Ishikawa (cell line): ENCODE results near the gene UPK3A.

Experiments
- CEBPB ChIP-seq: IDR thresholded peaks from 2 replicates; pipeline ENCODE4 v1.6.1; 2012
- CREB1 ChIP-seq: IDR thresholded peaks from 2 replicates; pipeline ENCODE4 v1.6.1; 2012; ENCODE audit warnings: low read depth
- EGR1 ChIP-seq: IDR thresholded peaks from 2 replicates; pipeline ENCODE4 v1.6.1; 2012
- EP300 ChIP-seq: IDR thresholded peaks from 2 replicates; pipeline ENCODE4 v1.6.1; 2012; ENCODE audit warnings: borderline replicate concordance
- FOXM1 ChIP-seq: IDR thresholded peaks from 2 replicates; pipeline ENCODE4 v1.6.1; 2012; ENCODE audit warnings: low read depth, borderline replicate concordance
- NFIC ChIP-seq: IDR thresholded peaks from 2 replicates; pipeline ENCODE4 v1.6.1; 2012
- RAD21 ChIP-seq: IDR thresholded peaks from 2 replicates; pipeline ENCODE4 v1.6.1; 2012; ENCODE audit warnings: low read depth
- REST ChIP-seq: IDR thresholded peaks from 2 replicates; pipeline ENCODE4 v1.6.1; 2012; ENCODE audit warnings: low read depth, mild to moderate bottlenecking
- TAF1 ChIP-seq: IDR thresholded peaks from 2 replicates; pipeline ENCODE4 v1.6.1; 2012; ENCODE audit warnings: low read depth, mild to moderate bottlenecking
- TCF12 ChIP-seq: IDR thresholded peaks from 2 replicates; pipeline ENCODE4 v1.6.1; 2012; ENCODE audit warnings: low read depth
- TEAD4 ChIP-seq: IDR thresholded peaks from 2 replicates; pipeline ENCODE4 v1.6.1; 2012
- YY1 ChIP-seq: IDR thresholded peaks from 2 replicates; pipeline ENCODE4 v1.6.1; 2012; ENCODE audit warnings: low read depth
- ZBTB7A ChIP-seq: IDR thresholded peaks from 2 replicates; pipeline ENCODE4 v1.6.1; 2012; ENCODE audit warnings: low read depth
- TF ChIP-seq, protein P1 (sequence below): IDR thresholded peaks from 2 replicates; pipeline ENCODE4 v1.6.1; 2012
- TF ChIP-seq, protein P2 (sequence below): IDR thresholded peaks from 2 replicates; pipeline ENCODE4 v1.6.1; 2012

The UPK3A gene

DNA sequence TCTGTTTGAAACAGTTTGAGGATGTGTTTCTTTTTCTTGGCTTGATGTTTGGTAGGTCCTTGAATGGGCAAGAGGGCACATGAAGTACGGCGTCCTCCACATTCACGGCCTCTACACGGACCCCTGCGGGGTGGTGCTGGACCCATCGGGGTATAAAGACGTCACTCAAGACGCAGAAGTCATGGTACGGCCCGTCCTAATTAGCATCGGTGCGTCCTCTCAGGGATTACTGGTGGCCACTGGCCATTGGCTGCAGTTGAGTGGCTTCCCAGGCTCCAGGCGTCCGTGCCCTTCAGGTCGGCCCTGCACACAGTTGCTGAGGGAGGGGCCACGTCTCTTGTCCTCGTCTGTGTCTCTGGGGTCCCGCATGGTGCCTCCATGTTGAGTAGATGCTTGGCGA, 45.8 kb downstream of the UPK3A start:
- TF ChIP-seq EP300 (no peak), CREB1 (no peak), CEBPB (no peak), YY1 (no peak), TCF12 (no peak), RAD21 (no peak), EGR1 (no peak)

- no peak for TF ChIP-seq EGR1
- no peak for TF ChIP-seq TAF1
- TF ChIP-seq RAD21 = no peak
- no peak for TF ChIP-seq TCF12
- TF ChIP-seq FOXM1 = no peak
- TF ChIP-seq, protein P1, sequence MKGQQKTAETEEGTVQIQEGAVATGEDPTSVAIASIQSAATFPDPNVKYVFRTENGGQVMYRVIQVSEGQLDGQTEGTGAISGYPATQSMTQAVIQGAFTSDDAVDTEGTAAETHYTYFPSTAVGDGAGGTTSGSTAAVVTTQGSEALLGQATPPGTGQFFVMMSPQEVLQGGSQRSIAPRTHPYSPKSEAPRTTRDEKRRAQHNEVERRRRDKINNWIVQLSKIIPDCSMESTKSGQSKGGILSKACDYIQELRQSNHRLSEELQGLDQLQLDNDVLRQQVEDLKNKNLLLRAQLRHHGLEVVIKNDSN = no peak
- no peak for TF ChIP-seq YY1
- TF ChIP-seq TEAD4 = no peak
- no peak for TF ChIP-seq EP300
- TF ChIP-seq CEBPB = no peak
- no peak for TF ChIP-seq CREB1
- TF ChIP-seq REST = no peak
- TF ChIP-seq, protein P2, sequence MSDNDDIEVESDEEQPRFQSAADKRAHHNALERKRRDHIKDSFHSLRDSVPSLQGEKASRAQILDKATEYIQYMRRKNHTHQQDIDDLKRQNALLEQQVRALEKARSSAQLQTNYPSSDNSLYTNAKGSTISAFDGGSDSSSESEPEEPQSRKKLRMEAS = no peak
- TF ChIP-seq NFIC = no peak
- TF ChIP-seq ZBTB7A = no peak
Measured at GRCh38 chr22:45331486-45331885, 46.7 kb downstream of the UPK3A start.

- no peak for TF ChIP-seq TAF1
Measured at GRCh38 chr22:45332001-45332400, 47.3 kb downstream of the UPK3A start.

- no peak for TF ChIP-seq CREB1
- no peak for TF ChIP-seq EGR1
Measured at GRCh38 chr22:45334068-45334467, 49.3 kb downstream of the UPK3A start.

DNA sequence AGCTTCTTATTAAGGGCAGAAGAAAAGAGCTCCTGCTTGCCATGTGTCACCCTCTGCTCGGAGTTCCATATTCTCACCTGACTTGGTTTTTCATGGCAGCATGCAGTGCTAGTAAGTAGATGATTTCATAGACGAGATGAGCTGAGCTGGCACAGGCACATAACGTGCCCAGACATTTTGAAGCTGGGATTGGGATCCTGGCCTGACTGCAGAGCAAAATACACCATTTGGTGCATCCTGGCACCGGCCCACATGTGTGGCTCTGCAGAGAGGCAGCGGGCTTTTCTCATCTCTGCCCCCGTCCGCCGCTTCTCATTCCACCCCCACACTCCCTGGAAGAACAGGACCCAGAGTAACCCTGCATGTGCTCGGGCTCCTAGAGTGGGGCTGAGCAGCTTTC, 49.8 kb downstream of the UPK3A start:
- TF ChIP-seq EP300 (no peak), CREB1 (no peak), YY1 (no peak), REST (no peak), ZBTB7A (no peak), CEBPB (no peak), EGR1 (no peak), TCF12 (no peak), TEAD4 (no peak), NFIC (no peak), FOXM1 (no peak), RAD21 (no peak), TAF1 (no peak)
- TF ChIP-seq, protein P1 = no peak
- TF ChIP-seq, protein P2 = no peak

DNA sequence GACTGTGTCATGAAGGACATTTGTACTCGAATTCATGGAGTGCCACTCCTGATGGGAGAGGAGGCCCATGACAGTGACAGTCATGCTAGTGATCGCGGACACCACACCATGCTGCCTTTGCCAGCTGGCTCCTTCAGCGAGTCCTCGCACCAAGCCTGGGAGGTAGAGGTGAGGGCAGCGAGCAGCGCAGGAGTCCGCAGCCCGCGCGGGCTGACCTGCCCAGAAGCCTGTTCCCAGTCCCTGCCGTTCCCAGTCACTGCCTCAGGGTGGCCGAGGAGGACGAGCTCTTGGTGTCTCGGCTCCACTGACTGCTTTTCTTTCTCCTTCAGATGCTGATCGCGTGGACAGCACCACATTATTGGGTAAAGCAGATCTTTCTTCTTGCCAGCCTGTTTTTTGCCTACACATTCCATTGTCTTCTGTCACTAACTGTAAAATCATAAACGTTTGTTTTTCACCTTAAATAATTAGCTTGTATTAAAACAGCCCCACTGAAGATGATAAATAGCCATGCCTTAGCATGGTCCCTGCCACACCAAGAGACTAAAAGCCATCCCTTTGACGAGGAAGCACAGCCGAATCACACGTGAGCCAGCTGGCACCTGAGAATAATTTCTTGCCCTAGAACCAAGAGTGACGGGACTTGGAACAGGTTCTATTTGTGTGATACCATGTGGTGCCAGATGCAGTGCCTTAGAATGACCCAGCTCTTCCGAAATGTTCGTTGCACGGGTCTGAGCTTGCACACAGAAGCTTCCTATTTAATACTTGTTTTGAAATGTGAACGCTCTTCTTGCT, 50.5 kb downstream of the UPK3A start:
- no peak for TF ChIP-seq YY1
- TF ChIP-seq, protein P1 = no peak
- TF ChIP-seq EGR1 = no peak
- TF ChIP-seq NFIC = no peak
- TF ChIP-seq FOXM1 = no peak
- no peak for TF ChIP-seq CREB1
- no peak for TF ChIP-seq TAF1
- TF ChIP-seq TCF12 = no peak
- TF ChIP-seq, protein P2 = no peak
- TF ChIP-seq TEAD4 = no peak
